Bronchial epithelial cell (primary cell): ENCODE measurements around the gene AP4M1. TPM values are rescaled to one million over a fixed set of nuclear protein-coding genes. Genes with fewer than 3 reads are reported as not detected.
"Not testable (repeated sequence)": the region's sequence is repeated elsewhere in the genome, so short reads cannot be mapped to it uniquely, and the experiment has no call there.

Source experiments
- DNase-seq: peaks from one replicate; pipeline ENCODE4 v3.0.0-alpha.2; 2010; ENCODE audit warnings: low read depth
- FAIRE-seq: peaks from 2 replicates; lab custom pipeline; 2011; peaks lifted over from hg19 to GRCh38; lab: Jason Lieb, UNC
- H3K27me3 ChIP-seq: 2 replicates; pipeline ENCODE4 v1.5.1; 2011; ENCODE audit warnings: low read length; ENCODE audit not compliant: control insufficient read depth, insufficient read depth
- H3K36me3 ChIP-seq: 2 replicates; pipeline ENCODE4 v1.5.1; 2011; ENCODE audit warnings: low read length; ENCODE audit not compliant: control insufficient read depth, insufficient read depth
- H3K4me3 ChIP-seq: 2 replicates; pipeline ENCODE4 v1.5.1; 2011; ENCODE audit warnings: mild to moderate bottlenecking, low read depth, low read length, control low read depth
- CTCF ChIP-seq: IDR thresholded peaks from 2 replicates; pipeline ENCODE4 v1.5.1; 2011; ENCODE audit warnings: mild to moderate bottlenecking, moderate library complexity, low read length, control low read depth, inconsistent platforms; ENCODE audit not compliant: insufficient read depth, severe bottlenecking
- total RNA-seq: library from RNA; depleted of rRNA; stranded (reverse); fragments of >200 nt; gene quantifications from 2 replicates; pipeline ENCODE4 v1.2.1, GENCODE V29; 2014

The AP4M1 gene
- total RNA-seq, 1 donor from 2014 or later = 22.6 TPM

- no peaks in the 10 kb centered on the region for H3K36me3 ChIP-seq
- DNase-seq = no peak
Observed at GRCh38 chr7:100142461-100142860, 41.0 kb downstream of the AP4M1 start.

GRCh38 chr7:100146350-100146749 is 44.9 kb downstream of the AP4M1 start:
- not testable (repeated sequence) for H3K4me3 ChIP-seq, H3K36me3 ChIP-seq, H3K27me3 ChIP-seq, FAIRE-seq
- peak; percentile 80 for DNase-seq

More at GRCh38 chr7:100142461-100142860, 41.0 kb downstream of the AP4M1 start:
- Histone ChIP-seq H3K27me3 (no peaks in the 10 kb centered on the region), H3K4me3 (no peak overlapping the region)
- TF ChIP-seq CTCF = no peak
- no peak for FAIRE-seq

GRCh38 chr7:100147278-100147677 is 45.8 kb downstream of the AP4M1 start:
- no peak for DNase-seq
- Histone ChIP-seq H3K4me3 (no peak overlapping the region), H3K36me3 (peaks cover 2% of the 10 kb centered on the region), H3K27me3 (no peaks in the 10 kb centered on the region)
- no peak for FAIRE-seq
- no peak for TF ChIP-seq CTCF

- no peak for FAIRE-seq
- Histone ChIP-seq H3K27me3 (no peaks in the 10 kb centered on the region), H3K4me3 (peak overlapping the region; percentile 37), H3K36me3 (peaks cover 6% of the 10 kb centered on the region)
- TF ChIP-seq CTCF = no peak
- no peak for DNase-seq
Observed at GRCh38 chr7:100148225-100148558, 46.7 kb downstream of the AP4M1 start.

GRCh38 chr7:100148559-100149328 is 47.3 kb downstream of the AP4M1 start, which contains the start of gene LAMTOR4:
Gene LAMTOR4 (plus strand): TSS chr7:100148918. CDS start chr7:100148973, 55 bp downstream.
- no peaks in the 10 kb centered on the region for H3K27me3 ChIP-seq
- FAIRE-seq (no peak), DNase-seq (peak; percentile 98)
- H3K36me3 ChIP-seq = peaks cover 8% of the 10 kb centered on the region
- TF ChIP-seq CTCF = no peak
- H3K4me3 ChIP-seq = peak within 1 kb of the TSS; percentile 79

GRCh38 chr7:100152404-100152803 is 51.0 kb downstream of the AP4M1 start:
- Histone ChIP-seq H3K27me3 (no peaks in the 10 kb centered on the region), H3K36me3 (peaks cover 27% of the 10 kb centered on the region), H3K4me3 (no peak overlapping the region)
- no peak for TF ChIP-seq CTCF
- no peak for FAIRE-seq
- DNase-seq = no peak
